Measurements from ENCODE around the gene EIF3B.

- no peak for TF ChIP-seq POLR2AphosphoS5 (IDR thresholded peaks at IDR 0.05; ENCODE audit: low read depth, low read length)
- TF ChIP-seq SIN3A (IDR thresholded peaks at IDR 0.05; ENCODE audit: borderline replicate concordance, insufficient read depth, low read length) = no peak
- no peak for TF ChIP-seq REST (IDR thresholded peaks at IDR 0.05; ENCODE audit: insufficient read depth in 1 of 2, low read depth in 2 of 2, low read length in 2 of 2)
- TF ChIP-seq TAF1 (IDR thresholded peaks at IDR 0.05; ENCODE audit: borderline replicate concordance, insufficient read depth, low read length) = no peak
Measured at GRCh38 chr7:2380461-2380860, 25.8 kb downstream of the EIF3B start.

Data from PFSK-1 (cell line).